ENCODE data around the gene RNF222. TPM values are rescaled to one million over a fixed set of nuclear protein-coding genes. Genes with fewer than 3 reads are reported as not detected.
A peak's percentile ranks its signal among the peaks of the same experiment; 100 is the strongest.

Gene RNF222
- total RNA-seq, 1 experiment from 2014 or later, result not detected

DNA sequence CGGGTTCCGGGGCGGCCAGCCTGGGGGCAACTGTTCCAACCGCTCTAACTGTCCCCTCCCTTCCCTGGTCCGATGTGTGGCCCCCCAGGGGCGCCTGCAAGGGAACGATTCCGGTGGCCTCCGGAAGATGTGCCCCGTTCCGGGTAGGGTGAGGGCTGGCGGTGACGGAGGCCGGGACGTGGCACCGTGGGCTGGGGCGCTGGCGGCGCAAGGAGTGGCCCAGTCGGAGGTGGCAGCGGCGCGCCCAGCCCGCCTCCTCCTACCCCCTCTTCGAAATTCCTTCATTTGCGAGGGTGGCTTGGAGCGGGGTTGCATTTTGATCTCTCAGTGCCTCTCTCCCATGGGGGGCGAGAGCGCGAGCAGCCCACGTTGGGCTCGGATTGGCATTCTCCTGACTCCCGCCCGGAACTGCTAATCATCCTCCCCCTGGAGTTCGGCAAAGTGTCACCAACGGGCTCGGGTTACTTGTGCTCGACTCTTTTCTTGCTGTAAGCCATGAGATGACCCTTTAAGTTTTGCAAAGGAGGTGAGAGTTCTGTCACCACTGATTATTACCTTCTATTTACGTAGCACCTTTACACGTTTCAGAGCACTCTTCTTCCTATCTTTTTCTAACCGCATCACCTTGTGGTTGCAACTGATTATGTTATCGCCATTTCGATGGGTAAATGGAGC is 38.7 kb upstream of the RNF222 start:
- H3K9me3 Mint-ChIP-seq (ENCODE audit: unreplicated experiment), result no peaks in the 10 kb centered on the region
- no peak for TF ChIP-seq CTCF (IDR thresholded peaks at IDR 0.05; ENCODE audit: insufficient read depth in 1 of 2, low read depth in 1 of 2, low read length in 1 of 2, severe bottlenecking in 1 of 2, unreplicated experiment in 1 of 2)
- peak; percentile 41 to 44 for DNase-seq
- CTCF ChIA-PET, result interaction anchor here (0.6 to 2.1 kb wide), 4 partner anchors 26 to 407 kb away, joined by 3 to 10 read pairs (median 4); no protein-coding TSS in a partner anchor
- intact Hi-C loops (cut with micrococcal nuclease; ENCODE audit: unreplicated experiment), result no loop called here
- H3K4me3 ChIP-seq (ENCODE audit: low read depth, low read length), result peak overlapping the region; percentile 84
- H3K36me3 ChIP-seq (ENCODE audit: control insufficient read depth, insufficient read depth, low read length), result no peaks in the 10 kb centered on the region
- no TSS peak for BruUV-seq (replicated peaks)
- no peaks in the 10 kb centered on the region for H3K27me3 ChIP-seq (replicated peaks; ENCODE audit: control insufficient read depth, insufficient read depth, low read length)
- no peaks in the 10 kb centered on the region for H3K4me1 Mint-ChIP-seq (ENCODE audit: low read depth, unreplicated experiment)
- no peaks in the 10 kb centered on the region for H3K9me3 ChIP-seq
- no peaks in the 10 kb centered on the region for H3K27me3 Mint-ChIP-seq (ENCODE audit: insufficient read depth, unreplicated experiment)
- peaks cover 16% of the 10 kb centered on the region for H3K36me3 Mint-ChIP-seq (ENCODE audit: insufficient read depth, unreplicated experiment)
- peak overlapping the region; percentile 85 for H3K4me3 Mint-ChIP-seq (ENCODE audit: unreplicated experiment)
- H3K27ac Mint-ChIP-seq (ENCODE audit: unreplicated experiment), result peak overlapping the region; percentile 86
- POLR2A ChIA-PET, result interaction anchor here (0.6 to 1.5 kb wide), 6 partner anchors 16 to 263 kb away, joined by 3 to 7 read pairs (median 4); partner anchors contain the start of gene SLC25A35
- H3K4me1 ChIP-seq, result no peaks in the 10 kb centered on the region

- H3K4me3 Mint-ChIP-seq (ENCODE audit: unreplicated experiment), result peak within 1 kb of the TSS; percentile 85
- no peaks in the 10 kb centered on the region for H3K4me1 Mint-ChIP-seq (ENCODE audit: low read depth, unreplicated experiment)
- Histone ChIP-seq H3K27me3 (replicated peaks; ENCODE audit: control insufficient read depth, insufficient read depth, low read length) (no peaks in the 10 kb centered on the region), H3K36me3 (ENCODE audit: control insufficient read depth, insufficient read depth, low read length) (no peaks in the 10 kb centered on the region), H3K4me3 (ENCODE audit: low read depth, low read length) (peak within 1 kb of the TSS; percentile 84), H3K4me1 (no peaks in the 10 kb centered on the region), H3K9me3 (no peaks in the 10 kb centered on the region)
- no peaks in the 10 kb centered on the region for H3K9me3 Mint-ChIP-seq (ENCODE audit: unreplicated experiment)
- TSS peak; percentile 97 for BruUV-seq (replicated peaks)
- TF ChIP-seq CTCF (IDR thresholded peaks at IDR 0.05; ENCODE audit: insufficient read depth in 1 of 2, low read depth in 1 of 2, low read length in 1 of 2, severe bottlenecking in 1 of 2, unreplicated experiment in 1 of 2), result no peak
- DNase-seq, result peak; percentile 94 to 95
- CTCF ChIA-PET, result interaction anchor here (1.2 to 2.1 kb wide), 2 partner anchors 25 to 52 kb away, joined by 3 to 10 read pairs; no protein-coding TSS in a partner anchor
- H3K27me3 Mint-ChIP-seq (ENCODE audit: insufficient read depth, unreplicated experiment), result no peaks in the 10 kb centered on the region
- intact Hi-C loops (cut with micrococcal nuclease; ENCODE audit: unreplicated experiment), result no loop called here
- peaks cover 8% of the 10 kb centered on the region for H3K36me3 Mint-ChIP-seq (ENCODE audit: insufficient read depth, unreplicated experiment)
- POLR2A ChIA-PET, result interaction anchor here (0.6 to 1.5 kb wide), 6 partner anchors 16 to 262 kb away, joined by 3 to 7 read pairs (median 4); partner anchors contain the start of gene SLC25A35
- peak within 1 kb of the TSS; percentile 86 for H3K27ac Mint-ChIP-seq (ENCODE audit: unreplicated experiment)
These were observed 37.9 kb upstream of the RNF222 start, which contains the start of gene NDEL1 for GRCh38 chr17:8435245-8436168. Gene NDEL1, plus strand, starts transcription at chr17:8435884. Its CDS starts 8,388 bp downstream, at chr17:8444272.

DNA sequence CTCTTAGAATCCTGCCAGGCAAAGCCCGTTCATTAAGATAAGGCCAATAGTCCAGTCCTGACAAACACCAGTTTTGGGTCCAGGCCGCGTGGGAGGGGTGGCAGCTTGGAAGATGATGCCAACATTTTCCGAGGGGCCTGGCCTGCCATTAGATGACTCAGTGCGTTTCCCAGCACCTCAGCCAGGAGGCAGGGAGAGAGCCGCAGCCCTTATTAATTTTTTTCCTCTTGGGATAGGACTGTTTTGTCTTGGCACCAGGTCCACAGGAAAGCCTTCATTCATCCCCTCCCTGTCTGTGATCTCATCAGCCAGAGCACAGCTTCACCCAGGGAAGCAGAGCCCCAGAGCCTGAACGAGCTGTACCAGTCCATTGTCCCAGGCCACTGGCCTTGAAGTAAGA is 33.3 kb upstream of the RNF222 start:
- Mint-ChIP-seq H3K27ac (ENCODE audit: unreplicated experiment) (no peak overlapping the region), H3K4me3 (ENCODE audit: unreplicated experiment) (no peak overlapping the region), H3K27me3 (ENCODE audit: insufficient read depth, unreplicated experiment) (no peaks in the 10 kb centered on the region), H3K4me1 (ENCODE audit: low read depth, unreplicated experiment) (no peaks in the 10 kb centered on the region), H3K9me3 (ENCODE audit: unreplicated experiment) (no peaks in the 10 kb centered on the region), H3K36me3 (ENCODE audit: insufficient read depth, unreplicated experiment) (no peaks in the 10 kb centered on the region)
- POLR2A ChIA-PET, result no interaction called here
- no peak for DNase-seq
- Histone ChIP-seq H3K4me1 (no peaks in the 10 kb centered on the region), H3K36me3 (ENCODE audit: control insufficient read depth, insufficient read depth, low read length) (no peaks in the 10 kb centered on the region), H3K27me3 (replicated peaks; ENCODE audit: control insufficient read depth, insufficient read depth, low read length) (no peaks in the 10 kb centered on the region), H3K4me3 (ENCODE audit: low read depth, low read length) (no peak overlapping the region), H3K9me3 (no peaks in the 10 kb centered on the region)
- intact Hi-C loops (cut with micrococcal nuclease; ENCODE audit: unreplicated experiment), result no loop called here
- CTCF ChIA-PET, result no interaction called here
- no peak for TF ChIP-seq CTCF (IDR thresholded peaks at IDR 0.05; ENCODE audit: insufficient read depth in 1 of 2, low read depth in 1 of 2, low read length in 1 of 2, severe bottlenecking in 1 of 2, unreplicated experiment in 1 of 2)
- BruUV-seq (replicated peaks), result no TSS peak
